ENCODE measurements around the gene ANTXR1. TPM values are rescaled to one million over a fixed set of nuclear protein-coding genes. Genes with fewer than 3 reads are reported as not detected.

Gene ANTXR1
- total and polyA plus RNA-seq, 9 of the 15 experiments (the other 6 are each of a cell fraction or from before 2014, with no cell fraction given): 0.07 to 1.00 (median 0.54) TPM

DNA sequence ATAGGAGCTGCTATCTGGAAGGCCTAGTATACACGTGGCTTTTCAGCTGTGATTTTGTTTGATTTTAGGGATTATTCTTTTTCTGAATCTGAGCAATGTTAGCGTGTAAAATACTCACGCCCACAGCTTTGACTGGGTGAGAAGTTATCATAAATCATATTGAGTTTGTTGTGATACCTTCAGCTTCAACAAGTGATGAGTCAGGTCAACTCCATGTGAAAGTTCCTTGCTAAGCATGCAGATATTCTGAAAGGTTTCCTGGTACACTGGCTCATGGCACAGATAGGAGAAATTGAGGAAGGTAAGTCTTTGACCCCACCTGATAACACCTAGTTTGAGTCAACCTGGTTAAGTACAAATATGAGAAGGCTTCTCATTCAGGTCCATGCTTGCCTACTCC is 38.7 kb upstream of the ANTXR1 start, which contains the start of gene GKN1:
Gene GKN1 (plus strand): TSS at position 386 of the 400 bp plus-strand sequence. CDS start 42 bp downstream, outside the sequence.
- Histone ChIP-seq H2AFZ (ENCODE audit: low read depth, low read length) (no peak within 1 kb of the TSS), H3K27ac (ENCODE audit: extremely low read depth, low read depth, low read length) (no peak within 1 kb of the TSS), H3K4me3 (no peak within 1 kb of the TSS), H3K9me3 (replicated peaks; ENCODE audit: control insufficient read depth, insufficient read depth, low read depth, low read length) (no peaks in the 10 kb centered on the region), H3K27me3 (ENCODE audit: control insufficient read depth in 2 of 2, insufficient read depth in 2 of 2, low read length in 2 of 2) (peaks cover 4 to 5% of the 10 kb centered on the region in 2 experiments; a peak in 4 of 5 replicates), H3K9ac (ENCODE audit: insufficient read depth in 1 of 2, low read depth in 2 of 2, low read length in 2 of 2) (no peak within 1 kb of the TSS), H3K79me2 (ENCODE audit: control insufficient read depth, insufficient read depth, low read length) (no peaks in the 10 kb centered on the region), H3K4me1 (replicated peaks in 1 of 2; ENCODE audit: control insufficient read depth in 2 of 2, insufficient read depth in 2 of 2, low read length in 2 of 2) (no peaks in the 10 kb centered on the region), H3K4me2 (ENCODE audit: insufficient read depth, low read length) (no peak within 1 kb of the TSS), H3K36me3 (ENCODE audit: control insufficient read depth, insufficient read depth, low read length) (no peaks in the 10 kb centered on the region), H4K20me1 (replicated peaks; ENCODE audit: control insufficient read depth, insufficient read depth, low read length) (no peaks in the 10 kb centered on the region), H3K9me1 (ENCODE audit: control insufficient read depth, insufficient read depth, low read length) (no peaks in the 10 kb centered on the region)
- FAIRE-seq: no peak
- ChIA-PET POLR2A (interaction anchor here (0.7 kb wide), 1 partner anchor 107 kb away, joined by 3 read pairs; no protein-coding TSS in a partner anchor), CTCF (ENCODE audit: low intra/inter-chr PET ratio) (no interaction called here)
- ATAC-seq: no peak
- in situ Hi-C loops (cut with MboI) (no loop called here), intact Hi-C loops (cut with micrococcal nuclease) (no loop called here)
- WGBS (ENCODE audit: insufficient coverage, low coverage, missing lambda C conversion rate): 2% methylated on average over 3 of the region's 3 CpGs
- no TSS peak for BruUV-seq (replicated peaks)
- DNase-seq (ENCODE audit: extremely low read depth in 1 of 4, low spot score in 3 of 4): no peak
- TF ChIP-seq MEIS2 (IDR thresholded peaks at IDR 0.05; ENCODE audit: partially characterized antibody) (peak; percentile 9), BMI1 (IDR thresholded peaks at IDR 0.05; ENCODE audit: low read length) (no peak), MAFG (tag; conservative IDR thresholded peaks at IDR 0.05) (0 out of 2 replicates have a peak, but pooled peaks have one; percentile 15), ZNF316 (IDR thresholded peaks at IDR 0.05) (0 out of 2 replicates have a peak, but pooled peaks have one; percentile 3), SLC30A9 (CRISPR knock-in tag; IDR thresholded peaks at IDR 0.05) (no peak)
- TF ChIP-seq, protein P1, sequence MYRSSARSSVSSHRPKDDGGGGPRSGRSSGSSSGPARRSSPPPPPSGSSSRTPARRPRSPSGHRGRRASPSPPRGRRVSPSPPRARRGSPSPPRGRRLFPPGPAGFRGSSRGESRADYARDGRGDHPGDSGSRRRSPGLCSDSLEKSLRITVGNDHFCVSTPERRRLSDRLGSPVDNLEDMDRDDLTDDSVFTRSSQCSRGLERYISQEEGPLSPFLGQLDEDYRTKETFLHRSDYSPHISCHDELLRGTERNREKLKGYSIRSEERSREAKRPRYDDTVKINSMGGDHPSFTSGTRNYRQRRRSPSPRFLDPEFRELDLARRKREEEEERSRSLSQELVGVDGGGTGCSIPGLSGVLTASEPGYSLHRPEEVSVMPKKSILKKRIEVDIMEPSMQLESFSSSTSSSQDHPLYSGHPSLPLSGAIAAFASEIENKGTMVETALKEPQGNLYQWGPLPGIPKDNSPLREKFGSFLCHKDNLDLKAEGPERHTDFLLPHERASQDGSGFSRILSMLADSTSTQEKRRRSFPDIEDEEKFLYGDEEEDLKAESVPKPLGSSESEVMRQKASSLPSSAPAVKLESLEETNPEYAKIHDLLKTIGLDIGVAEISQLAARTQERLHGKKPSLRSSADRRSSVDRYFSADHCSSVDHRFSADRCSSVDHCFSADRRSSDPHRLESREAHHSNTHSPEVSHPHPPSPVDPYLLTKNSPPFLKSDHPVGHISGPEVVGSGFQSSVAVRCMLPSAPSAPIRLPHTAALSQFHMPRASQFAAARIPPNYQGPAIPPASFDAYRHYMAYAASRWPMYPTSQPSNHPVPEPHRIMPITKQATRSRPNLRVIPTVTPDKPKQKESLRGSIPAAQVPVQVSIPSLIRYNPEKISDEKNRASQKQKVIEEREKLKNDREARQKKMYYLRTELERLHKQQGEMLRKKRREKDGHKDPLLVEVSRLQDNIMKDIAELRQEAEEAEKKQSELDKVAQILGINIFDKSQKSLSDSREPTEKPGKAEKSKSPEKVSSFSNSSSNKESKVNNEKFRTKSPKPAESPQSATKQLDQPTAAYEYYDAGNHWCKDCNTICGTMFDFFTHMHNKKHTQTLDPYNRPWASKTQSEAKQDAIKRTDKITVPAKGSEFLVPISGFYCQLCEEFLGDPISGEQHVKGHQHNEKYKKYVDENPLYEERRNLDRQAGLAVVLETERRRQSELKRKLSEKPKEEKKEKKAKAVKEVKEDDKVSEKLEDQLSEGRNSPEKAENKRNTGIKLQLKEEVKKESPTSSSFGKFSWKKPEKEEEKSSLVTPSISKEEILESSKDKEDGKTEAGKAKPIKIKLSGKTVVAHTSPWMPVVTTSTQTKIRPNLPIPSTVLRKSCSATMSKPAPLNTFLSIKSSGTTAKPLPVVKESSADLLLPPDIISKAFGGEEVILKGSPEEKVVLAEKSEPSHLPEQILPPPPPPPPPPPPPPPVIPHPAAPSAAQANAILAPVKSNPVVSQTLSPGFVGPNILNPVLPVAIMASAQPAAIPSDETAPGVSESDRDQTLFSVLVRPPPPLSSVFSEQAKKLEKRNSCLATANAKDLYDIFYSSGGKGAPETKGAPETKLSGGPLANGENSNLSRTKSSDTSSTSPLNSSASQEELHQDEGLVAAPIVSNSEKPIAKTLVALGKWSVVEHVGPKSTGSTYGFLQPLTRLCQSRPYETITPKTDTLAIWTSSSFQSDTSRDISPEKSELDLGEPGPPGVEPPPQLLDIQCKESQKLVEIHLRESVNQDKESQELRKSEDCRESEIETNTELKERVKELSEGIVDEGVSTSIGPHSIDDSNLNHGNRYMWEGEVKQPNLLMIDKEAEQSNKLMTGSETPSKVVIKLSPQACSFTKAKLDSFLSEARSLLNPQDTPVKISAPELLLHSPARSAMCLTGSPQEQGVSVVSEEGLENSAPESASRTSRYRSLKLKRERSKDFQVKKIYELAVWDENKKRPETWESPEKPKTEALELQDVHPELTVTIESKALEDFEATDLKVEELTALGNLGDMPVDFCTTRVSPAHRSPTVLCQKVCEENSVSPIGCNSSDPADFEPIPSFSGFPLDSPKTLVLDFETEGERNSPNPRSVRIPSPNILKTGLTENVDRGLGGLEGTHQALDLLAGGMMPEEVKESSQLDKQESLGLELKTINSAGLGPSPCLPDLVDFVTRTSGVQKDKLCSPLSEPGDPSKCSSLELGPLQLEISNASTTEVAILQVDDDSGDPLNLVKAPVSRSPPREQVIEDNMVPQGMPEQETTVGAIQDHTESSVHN (IDR thresholded peaks at IDR 0.05; ENCODE audit: borderline replicate concordance in 1 of 2, low read depth in 1 of 2): no peak
